Measurements from ENCODE around the gene COL6A1. TPM values are rescaled to one million over a fixed set of nuclear protein-coding genes. Genes with fewer than 3 reads are reported as not detected.

COL6A1 gene
- total RNA-seq, 1 donor from 2014 or later, result 41.0 TPM

DNA sequence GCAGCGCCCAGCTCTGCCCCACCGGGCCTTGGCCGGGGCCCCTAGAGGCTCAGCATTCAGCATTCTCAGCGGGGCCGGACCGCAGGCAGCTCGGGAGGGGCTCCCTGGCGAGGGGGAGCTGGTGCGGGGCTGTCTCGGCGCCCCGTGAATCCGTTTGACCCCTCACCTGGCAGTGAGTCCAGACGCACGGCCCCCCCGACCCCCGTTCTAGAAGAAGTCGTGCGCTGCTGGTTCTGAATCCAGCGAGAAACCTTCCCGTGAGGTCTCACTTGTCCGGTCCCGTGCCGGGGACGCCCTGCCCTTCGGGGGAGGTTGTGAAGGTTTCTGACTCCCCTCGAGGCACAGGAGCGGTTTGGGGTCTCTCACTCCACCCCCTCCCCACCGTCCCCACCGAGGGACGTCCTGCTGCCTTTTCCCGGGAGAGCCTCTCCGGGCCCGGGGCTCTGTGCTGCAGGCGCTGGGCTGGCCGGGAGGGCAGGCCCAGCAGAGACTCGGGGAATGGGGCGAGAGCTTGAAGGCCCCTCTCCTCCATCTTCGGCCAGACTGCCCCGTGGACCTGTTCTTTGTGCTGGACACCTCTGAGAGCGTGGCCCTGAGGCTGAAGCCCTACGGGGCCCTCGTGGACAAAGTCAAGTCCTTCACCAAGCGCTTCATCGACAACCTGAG lies 655 bp downstream of the COL6A1 start:
- DNase-seq, result no peak

DNA sequence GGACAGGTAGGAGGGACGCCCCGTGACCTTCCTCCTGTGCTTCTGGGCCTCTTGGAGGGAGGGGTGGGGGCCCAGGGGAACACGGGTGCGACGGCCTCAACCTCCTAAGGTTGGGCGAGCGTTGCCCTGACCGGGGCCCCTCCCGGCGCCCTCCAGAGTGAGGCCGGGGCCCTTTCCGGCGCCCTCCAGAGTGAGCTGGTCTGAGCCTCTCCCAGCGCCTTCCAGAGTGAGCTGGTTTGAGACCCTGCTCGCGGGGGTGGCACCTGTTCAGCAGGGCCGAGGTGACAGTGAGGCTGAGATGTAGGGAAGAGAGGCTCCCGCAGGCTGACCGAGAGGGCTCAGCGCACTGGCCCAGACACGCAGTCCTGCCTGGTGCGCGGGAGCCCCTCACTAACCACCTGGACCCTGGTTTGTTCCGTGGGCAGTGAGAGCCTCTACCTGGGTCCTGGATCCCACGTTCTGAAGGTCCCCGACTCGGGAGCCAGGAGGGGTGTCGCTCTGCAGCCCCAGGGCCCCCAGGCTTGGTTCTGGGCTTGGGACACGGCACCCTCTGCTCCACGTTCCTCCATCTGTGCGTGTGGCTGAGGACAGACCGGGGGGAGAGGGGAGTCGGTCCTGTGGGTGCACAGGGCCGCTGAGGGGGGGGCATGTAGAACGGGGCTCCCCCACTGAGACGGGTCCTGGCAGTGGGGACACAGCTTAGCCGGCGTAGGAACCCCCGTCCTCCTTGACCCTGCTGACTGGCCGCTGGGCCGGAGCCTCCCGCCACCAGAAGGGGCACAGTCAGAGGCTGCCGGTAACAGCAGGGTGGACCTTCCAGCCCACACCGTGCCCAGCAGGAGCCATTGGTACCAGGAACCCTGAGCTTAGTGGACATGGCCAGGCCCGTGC lies 1.4 kb downstream of the COL6A1 start:
- no peak for DNase-seq

DNA sequence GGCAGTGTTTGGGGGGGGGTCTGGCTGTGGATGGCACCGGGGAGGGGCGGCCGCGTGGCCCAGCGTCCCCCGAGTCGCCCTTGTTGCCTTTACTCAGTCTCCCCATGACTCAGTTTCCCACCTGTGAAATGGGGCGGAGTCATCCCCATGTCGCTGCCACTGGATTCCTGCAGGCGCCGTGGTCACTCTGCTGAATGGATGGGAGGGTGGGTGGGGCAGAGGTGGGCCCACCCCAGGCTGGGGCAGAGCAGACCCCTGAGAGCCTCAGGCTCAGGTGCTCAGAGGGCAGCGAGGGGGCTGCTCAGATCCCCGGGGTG lies 2.0 kb downstream of the COL6A1 start:
- DNase-seq, result no peak

DNA sequence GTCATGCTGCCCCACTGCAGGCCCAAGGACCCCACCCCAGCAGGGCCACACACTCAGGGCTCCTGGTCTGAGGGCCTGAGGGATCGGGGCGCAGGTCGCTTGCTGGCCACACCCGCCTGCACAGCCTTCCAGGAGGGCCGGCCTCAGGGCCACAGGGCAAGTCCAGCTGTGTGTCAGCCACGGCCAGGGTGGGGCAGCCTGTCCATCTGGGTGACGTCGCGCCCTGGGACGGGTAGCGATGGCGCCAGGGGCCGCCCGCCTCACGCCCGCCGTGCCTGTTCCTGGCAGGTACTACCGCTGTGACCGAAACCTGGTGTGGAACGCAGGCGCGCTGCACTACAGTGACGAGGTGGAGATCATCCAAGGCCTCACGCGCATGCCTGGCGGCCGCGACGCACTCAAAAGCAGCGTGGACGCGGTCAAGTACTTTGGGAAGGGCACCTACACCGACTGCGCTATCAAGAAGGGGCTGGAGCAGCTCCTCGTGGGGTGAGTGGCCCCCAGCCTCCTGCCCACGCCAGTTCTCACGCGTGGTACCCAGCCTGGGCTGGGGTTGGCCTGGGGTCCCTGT lies 2.5 kb downstream of the COL6A1 start:
- DNase-seq, result no peak

DNA sequence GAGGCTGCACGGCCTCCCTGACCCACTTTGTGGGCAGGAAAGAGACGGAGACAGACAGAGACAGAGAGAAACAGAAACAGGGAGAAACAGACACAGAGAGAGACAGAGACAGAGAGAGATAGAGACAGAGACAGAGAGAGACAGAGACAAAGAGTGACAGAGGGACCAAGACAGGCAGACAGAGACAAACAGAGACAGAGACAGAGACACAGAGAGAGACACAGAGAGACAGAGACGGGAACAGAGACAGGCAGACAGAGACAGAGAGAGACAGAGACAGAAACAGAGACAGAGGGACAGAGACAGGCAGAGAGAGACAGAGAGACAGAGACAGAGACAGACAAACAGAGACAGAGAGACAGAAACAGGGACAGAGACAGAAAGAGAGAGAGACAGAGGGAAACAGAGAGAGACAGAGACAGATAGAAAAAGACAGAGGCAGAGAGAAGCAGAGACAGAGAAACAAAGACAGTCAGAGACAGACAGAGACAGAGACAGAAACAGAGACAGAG lies 3.1 kb downstream of the COL6A1 start:
- no peak for DNase-seq

DNA sequence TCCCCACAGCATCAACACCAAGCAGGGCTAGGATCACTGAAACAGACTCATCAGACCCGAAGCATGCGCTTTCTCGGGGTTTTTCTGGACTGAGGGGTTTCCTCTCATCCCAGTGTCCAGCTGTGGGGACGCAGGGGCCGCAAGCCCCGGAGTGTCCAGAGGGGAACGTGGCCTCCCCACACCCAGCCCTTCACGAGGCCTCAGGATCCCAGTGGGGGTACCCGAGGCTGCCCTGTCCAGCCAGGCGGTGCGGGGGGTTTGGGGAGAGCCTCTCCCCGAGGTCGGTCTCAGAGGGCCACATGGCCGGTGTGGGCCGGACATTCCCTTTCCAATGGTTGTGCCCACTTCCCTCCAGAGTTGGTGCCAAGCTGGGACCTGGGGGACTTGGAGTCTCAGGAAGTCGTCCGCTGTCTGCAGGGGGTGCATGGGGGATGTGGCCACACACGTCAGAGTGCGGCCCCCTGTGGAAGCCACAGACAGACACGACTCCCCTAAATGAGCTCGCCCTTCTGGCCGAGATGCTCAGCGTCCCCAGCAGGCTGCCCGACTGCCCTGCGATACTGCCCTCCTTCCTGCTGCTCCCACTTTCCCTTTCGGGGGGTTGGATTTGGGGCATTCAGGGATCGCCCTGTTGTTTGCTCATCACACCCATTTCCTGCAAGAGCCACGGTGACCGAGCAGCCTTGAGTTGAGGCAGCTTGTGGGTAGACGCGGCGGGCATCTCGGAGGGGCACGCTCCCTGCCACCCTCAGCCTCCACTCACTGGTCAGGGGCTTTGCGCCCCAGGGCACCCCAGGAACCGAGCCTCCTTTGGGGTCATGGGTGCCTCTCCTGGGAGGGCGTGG lies 4.1 kb downstream of the COL6A1 start:
- DNase-seq, result no peak

DNA sequence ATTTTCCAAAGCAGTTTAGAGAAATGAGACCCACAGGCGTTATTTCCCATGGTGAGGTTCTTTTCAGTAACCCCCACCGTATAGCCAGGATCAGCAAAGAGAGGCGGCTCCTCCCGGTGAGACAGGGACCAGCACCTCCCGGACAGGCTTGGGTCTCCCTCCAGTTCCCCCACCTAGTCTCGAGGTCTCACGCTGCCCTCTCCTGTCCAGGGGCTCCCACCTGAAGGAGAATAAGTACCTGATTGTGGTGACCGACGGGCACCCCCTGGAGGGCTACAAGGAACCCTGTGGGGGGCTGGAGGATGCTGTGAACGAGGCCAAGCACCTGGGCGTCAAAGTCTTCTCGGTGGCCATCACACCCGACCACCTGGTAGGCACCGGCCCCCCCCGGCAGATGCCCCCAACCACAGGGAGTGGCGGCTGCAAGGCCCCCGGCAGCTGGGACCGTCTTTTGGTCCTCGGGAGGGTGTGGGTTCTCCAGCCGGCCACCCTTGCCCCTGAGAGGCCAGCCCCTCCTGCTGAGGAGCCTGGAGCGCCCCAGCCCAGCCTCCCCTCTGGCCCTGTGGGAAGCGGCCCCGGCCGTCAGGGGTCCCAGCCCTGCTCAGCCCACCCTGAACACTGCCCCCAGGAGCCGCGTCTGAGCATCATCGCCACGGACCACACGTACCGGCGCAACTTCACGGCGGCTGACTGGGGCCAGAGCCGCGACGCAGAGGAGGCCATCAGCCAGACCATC lies 4.9 kb downstream of the COL6A1 start:
- DNase-seq, result no peak

DNA sequence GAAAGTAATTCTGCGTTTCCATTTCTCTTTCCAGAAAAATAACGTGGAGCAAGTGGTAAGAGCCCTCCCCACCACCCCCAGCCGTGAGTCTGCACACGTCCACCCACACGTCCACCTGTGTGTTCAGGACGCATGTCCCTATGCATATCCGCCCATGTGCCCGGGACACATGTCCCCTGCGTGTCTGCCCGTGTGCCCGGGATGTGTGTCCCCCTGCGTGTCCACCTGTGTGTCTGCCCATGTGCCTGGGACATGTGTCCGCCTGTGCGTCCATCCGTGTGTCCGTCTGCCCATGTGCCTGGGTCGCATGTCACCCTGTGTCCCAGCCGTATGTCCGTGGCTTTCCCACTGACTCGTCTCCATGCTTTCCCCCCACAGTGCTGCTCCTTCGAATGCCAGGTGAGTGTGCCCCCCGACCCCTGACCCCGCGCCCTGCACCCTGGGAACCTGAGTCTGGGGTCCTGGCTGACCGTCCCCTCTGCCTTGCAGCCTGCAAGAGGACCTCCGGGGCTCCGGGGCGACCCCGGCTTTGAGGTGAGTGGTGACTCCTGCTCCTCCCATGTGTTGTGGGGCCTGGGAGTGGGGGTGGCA lies 5.6 kb downstream of the COL6A1 start:
- DNase-seq, result no peak

DNA sequence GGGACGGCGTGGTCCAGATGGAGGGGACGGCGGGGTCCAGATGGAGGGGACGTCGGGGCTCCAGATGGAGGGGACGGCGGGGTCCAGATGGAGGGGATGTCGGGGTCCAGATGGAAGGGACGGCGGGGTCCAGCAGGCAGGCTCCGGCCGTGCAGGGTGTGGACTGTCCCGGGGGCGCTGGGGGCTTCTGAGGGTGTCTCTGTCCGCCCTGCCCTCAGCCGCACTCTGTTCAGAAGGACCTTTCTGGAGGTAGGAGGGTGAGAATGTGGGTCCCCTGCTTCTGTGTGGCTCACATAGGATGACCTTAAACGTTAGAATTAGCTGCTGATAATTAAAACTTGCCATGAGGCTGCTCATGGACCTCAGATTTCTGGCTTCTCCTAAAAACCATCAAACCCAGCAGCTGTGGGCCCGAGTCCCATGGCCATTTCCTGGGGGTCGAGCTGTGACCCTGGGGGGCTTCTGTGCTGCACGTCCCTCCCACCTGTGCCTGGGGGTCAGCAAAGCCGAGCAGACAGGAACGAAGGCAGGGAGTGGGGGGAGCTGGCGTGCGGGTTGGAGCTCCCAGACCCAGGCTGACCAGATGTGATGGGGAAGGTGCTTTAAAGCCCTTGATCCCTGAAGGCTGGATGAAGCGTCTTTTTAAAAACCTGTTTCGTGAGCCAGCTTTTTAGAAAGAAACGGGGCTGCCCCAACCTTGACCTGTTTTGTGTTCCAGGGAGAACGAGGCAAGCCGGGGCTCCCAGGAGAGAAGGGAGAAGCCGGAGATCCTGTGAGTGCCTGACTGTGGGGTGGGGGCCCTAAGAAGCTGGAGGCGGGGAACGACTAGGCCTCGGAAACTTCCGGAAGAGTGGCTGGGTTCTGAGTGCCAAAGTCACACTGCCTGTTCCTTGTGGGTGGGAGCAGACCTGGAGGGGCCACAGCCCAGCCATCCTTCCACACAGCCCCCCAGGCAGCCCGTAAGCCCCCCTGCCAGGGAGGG lies 7.1 kb downstream of the COL6A1 start:
- DNase-seq, result no peak

DNA sequence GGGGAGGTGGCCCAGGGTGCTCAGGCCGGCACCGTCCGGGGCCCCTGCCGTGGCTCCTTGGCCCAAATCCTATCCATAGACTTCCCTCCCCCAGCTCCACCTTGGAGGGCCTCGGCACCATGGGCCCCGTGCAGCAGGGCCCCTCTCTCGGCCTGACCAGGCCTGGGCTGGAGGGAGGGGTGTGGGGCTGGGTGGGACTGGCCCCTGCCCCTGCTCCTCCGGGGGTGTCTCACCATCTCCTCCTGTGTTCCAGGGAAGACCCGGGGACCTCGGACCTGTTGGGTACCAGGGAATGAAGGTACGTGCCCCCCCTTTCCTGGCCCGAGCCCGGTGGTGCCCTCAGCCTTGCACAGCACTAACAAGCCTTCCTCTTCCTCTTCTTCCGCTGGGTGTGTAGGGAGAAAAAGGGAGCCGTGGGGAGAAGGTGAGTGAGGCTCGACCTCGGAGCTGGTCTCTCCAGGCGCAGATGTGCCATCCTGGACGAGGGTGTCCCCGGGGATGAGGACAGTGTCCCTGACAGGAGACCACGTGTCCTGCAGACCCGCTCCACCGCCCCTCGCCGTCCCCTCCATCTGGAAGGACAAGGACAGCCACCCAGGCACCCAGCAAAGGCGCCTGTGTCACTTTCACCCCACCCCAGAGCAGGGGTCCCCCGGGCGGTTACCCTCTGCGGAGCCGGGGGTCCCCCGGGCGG lies 7.9 kb downstream of the COL6A1 start:
- no peak for DNase-seq

DNA sequence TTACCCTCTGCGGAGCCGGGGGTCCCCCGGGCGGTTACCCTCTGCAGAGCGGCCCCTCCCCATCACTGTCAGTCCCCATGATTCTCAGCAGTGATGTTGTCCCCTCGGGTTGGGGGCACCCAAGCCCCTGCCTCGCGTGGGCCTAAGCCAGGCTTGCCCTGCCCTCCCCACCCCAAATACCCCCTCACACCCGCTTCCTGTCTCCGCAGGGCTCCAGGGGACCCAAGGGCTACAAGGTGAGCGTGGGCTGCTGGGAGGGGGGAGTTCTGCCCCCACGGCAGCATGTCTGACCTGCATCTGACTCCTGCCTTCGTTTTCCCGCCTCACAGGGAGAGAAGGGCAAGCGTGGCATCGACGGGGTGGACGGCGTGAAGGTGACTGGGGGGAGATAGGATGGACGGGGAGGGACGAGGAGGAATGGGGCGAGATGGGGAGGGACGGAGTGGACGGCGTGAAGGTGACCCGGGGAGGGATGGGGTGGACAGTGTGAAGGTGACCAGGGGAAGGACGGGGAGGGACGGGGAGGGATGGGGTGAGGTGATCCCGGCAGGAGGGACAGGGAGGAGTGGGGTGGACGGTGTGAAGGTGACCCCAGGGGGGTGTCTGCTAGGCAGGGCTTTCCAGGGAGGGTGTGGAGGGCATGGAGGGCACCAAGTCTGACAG lies 8.6 kb downstream of the COL6A1 start:
- no peak for DNase-seq

DNA sequence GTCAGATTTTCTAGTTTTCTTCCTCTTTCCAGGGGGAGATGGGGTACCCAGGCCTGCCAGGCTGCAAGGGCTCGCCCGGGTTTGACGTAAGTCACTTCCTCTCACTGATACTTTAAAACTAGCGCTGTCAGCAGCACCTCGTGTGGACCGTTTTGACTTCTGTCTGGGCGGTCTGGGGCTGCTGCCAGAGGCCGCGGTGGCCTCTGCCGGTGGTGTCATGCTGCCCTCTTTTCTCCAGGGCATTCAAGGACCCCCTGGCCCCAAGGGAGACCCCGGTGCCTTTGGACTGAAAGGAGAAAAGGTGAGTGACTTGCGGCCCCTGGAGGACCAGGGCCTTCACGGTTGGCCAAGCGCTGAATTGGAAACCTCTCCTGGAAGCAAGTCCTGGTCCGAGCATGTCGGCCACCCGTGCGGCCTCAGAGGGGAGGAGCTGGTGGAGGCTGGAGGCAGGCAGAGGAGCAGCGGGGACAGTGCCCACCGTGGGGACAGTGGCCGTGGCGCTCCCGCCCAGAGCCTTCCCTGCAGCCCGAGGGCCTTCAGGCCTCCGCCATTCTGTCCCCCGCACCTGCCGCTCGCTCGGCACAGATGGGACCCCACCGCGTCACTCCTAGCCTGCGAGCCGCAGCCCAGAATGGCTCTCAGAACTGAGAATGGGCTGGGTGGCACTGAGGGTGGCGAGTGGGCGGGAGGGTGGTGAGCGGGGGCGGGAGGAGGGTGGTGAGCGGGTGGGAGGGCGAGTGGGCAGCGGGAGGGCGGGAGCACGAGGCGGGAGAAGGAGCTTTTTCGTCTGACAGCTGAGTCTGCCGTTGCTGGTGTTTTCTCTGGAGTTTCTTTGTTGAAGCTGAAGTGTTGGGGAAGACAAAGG lies 9.4 kb downstream of the COL6A1 start:
- DNase-seq, result no peak

DNA sequence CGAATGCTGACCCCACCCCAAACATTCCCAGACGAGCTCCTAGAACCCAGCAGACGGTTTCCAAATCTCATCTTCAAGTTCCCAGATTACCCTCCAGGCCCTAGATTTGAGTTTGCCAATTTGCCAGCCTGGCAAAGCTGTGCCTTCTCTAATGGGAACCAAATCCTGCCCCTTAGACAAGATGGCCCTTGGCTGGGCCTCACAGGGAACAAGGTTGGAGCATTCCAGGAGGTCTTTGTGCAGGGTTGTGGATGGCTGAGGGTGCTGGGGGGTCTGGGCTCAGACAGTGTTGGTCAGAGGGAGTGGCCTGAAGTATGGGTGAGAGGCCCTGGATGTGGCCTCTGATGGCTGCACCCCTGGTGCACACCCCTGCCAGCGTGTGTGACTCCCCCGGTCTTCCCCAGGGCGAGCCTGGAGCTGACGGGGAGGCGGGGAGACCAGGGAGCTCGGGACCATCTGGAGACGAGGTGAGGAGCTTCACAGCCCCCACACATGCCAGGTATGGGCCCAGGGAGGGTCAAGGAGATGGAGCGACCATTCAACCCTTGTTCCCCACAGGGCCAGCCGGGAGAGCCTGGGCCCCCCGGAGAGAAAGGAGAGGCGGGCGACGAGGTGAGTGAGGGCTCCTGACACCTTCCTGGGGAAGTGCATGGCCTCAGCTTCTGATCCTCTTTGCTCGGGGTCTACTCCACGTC lies 10.2 kb downstream of the COL6A1 start:
- no peak for DNase-seq

DNA sequence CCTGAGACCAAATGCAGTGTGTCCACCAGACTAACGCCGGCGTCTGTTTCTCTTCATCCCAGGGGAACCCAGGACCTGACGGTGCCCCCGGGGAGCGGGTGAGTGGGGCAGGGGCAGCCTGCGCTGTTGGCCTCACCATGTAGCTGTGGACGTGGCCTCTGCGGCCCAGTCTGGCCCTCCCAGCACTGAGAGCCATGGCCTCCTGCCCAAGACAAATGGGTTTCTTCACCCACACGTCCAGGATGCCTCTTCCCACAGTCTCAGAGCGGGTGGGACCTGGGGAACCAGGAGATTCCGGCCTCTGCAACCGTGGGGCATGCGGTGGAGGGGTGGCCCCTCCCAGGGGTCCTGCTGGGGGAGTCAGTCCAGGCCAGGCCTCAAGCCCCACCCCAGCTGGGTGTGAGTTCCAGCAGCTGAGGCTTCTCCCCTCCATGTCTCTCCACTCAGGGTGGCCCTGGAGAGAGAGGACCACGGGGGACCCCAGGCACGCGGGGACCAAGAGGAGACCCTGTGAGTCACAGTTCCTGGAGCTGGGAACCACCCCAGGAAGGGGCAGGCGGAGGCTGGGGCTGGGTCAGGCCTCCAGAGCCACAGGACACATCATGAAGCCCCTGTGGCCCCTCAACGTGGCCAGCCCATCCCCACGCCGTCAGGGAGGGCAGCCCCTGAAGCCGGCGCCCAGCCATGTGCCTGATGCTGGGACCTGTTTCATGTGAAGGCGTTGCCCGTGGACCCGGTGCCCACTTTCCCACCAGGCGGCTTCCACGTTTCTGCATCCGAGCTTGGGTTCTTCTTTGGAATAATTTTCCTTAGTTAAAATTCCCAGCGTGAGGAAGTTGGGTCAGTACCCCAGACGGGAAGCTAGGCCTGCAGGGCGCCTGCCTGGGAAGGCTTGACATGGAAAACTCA lies 11.0 kb downstream of the COL6A1 start:
- DNase-seq, result no peak

DNA sequence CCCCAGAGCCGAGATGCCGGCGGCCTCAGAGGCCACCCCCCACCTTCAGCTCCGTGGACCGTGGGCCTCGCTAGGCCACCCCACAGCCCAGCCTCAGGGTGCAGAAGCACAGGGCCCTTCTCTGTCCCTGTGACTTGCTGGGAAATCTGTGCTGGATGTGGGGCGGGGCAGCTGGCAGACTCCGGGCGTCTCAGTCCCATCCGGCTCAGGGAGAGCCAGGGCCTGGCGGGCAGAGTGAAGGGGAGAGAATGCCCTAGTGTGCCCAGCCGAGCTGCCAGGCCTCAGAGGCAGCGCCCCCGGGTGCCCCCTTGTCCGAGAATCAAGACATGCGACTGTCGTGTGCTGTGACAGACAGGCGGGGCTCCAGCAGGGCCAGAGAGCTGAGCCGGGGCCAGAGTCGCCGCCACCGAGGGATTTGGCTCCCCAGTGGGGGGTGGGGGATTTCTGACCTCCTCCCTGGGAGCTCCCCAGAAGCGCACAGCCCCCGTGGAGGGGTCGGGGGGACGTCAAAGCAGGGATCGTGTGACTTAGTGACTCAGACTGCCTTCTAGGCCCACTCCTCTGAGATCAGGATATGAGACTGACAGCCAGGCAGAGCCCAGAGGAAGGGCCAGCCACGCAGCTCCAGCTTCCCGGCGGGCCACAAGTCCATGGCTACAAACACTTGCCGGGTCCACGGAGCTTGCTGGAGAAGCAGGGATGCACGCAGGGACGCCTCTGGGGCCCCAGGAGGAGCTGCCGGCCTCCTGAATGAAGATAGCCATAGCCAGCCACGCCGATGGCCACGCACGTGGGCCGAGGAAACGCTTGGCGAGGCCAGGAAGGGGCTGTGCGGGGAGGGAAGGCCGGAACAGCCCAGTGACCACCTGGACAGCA lies 11.9 kb downstream of the COL6A1 start:
- DNase-seq, result no peak

Measured in occipital lobe (tissue), 2 donors.